VCaP (cell line): ENCODE measurements around the gene GAS7.

Experiments used
- H3K27ac ChIP-seq: fragments of 450-650 bp; 2 replicates; pipeline ENCODE4 v1.5.1; 2017
- CTCF ChIP-seq: fragments of 450-650 bp; conservative IDR thresholded peaks from 2 replicates; pipeline ENCODE4 v1.5.1; 2017; ENCODE audit warnings: mild to moderate bottlenecking, moderate library complexity

GAS7 gene

GRCh38 chr17:9894231-9894630 lies 304.2 kb downstream of the GAS7 start:
- H3K27ac ChIP-seq, result no peak overlapping the region
- TF ChIP-seq CTCF, result no peak

- TF ChIP-seq CTCF, result no peak
- no peak overlapping the region for H3K27ac ChIP-seq
These were observed 304.9 kb downstream of the GAS7 start for GRCh38 chr17:9893411-9894012.

- no peak overlapping the region for H3K27ac ChIP-seq
- TF ChIP-seq CTCF, result peak; percentile 47
These were observed 308.3 kb downstream of the GAS7 start for GRCh38 chr17:9890124-9890523.

GRCh38 chr17:9887508-9887907 lies 310.9 kb downstream of the GAS7 start:
- no peak overlapping the region for H3K27ac ChIP-seq
- TF ChIP-seq CTCF, result no peak

GRCh38 chr17:9886141-9886930 lies 312.1 kb downstream of the GAS7 start:
- no peak for TF ChIP-seq CTCF
- H3K27ac ChIP-seq, result no peak overlapping the region

- no peak for TF ChIP-seq CTCF
- no peak overlapping the region for H3K27ac ChIP-seq
These were observed 315.0 kb downstream of the GAS7 start for GRCh38 chr17:9883451-9883850.

- no peak for TF ChIP-seq CTCF
- H3K27ac ChIP-seq, result no peak overlapping the region
These were observed 317.8 kb downstream of the GAS7 start for GRCh38 chr17:9880582-9880999.
